OCI-LY1 (cell line): ENCODE measurements around the gene CELF4.

Experiments used
- H2AFZ ChIP-seq: fragments of 200-600 bp; sonication (generic), shearing (Covaris generic); 2 replicates; pipeline ENCODE4 v1.6.0; 2014; ENCODE audit warnings: antibody characterized with exemption, mild to moderate bottlenecking, low read length
- H3F3A ChIP-seq: fragments of 200-600 bp; sonication (generic), shearing (Covaris generic); 2 replicates; pipeline ENCODE4 v1.6.0; 2014; ENCODE audit warnings: mild to moderate bottlenecking, antibody characterized with exemption, low read length, moderate library complexity; ENCODE audit not compliant: insufficient read depth
- H3K27ac ChIP-seq: fragments of 200-600 bp; sonication (generic); 2 replicates; pipeline ENCODE4 v1.5.1; 2014; ENCODE audit warnings: low read length, mixed run types, mild to moderate bottlenecking, low read depth; ENCODE audit not compliant: poor library complexity, severe bottlenecking
- H3K27me3 ChIP-seq: fragments of 200-600 bp; sonication (generic); 2 replicates; pipeline ENCODE4 v1.6.0; 2014; ENCODE audit warnings: antibody characterized with exemption, mild to moderate bottlenecking, low read length, moderate library complexity; ENCODE audit not compliant: insufficient read depth
- H3K36me3 ChIP-seq: fragments of 200-600 bp; sonication (generic); 2 replicates; pipeline ENCODE4 v1.6.1; 2014; ENCODE audit warnings: mild to moderate bottlenecking, antibody characterized with exemption, low read length, moderate library complexity, mixed read lengths; ENCODE audit not compliant: insufficient read depth
- H3K4me1 ChIP-seq: fragments of 200-600 bp; sonication (generic); 2 replicates; pipeline ENCODE4 v1.5.1; 2014; ENCODE audit warnings: mild to moderate bottlenecking, low read length, moderate library complexity; ENCODE audit not compliant: insufficient read depth, severe bottlenecking
- H3K4me2 ChIP-seq: fragments of 200-600 bp; sonication (generic), shearing (Covaris generic); 2 replicates; pipeline ENCODE4 v1.6.1; 2014; ENCODE audit warnings: low read length
- H3K4me3 ChIP-seq: fragments of 200-600 bp; sonication (generic); 2 replicates; pipeline ENCODE4 v1.5.1; 2014; ENCODE audit warnings: low read length, low read depth, mild to moderate bottlenecking, mixed read lengths; ENCODE audit not compliant: poor library complexity, severe bottlenecking
- H3K79me2 ChIP-seq: fragments of 200-600 bp; shearing (Covaris generic); 2 replicates; pipeline ENCODE4 v1.6.1; 2016; ENCODE audit warnings: mixed run types, low read length, mixed read lengths; ENCODE audit not compliant: insufficient read depth
- H3K9ac ChIP-seq: fragments of 200-600 bp; sonication (generic), shearing (Covaris generic); 2 replicates; pipeline ENCODE4 v1.6.1; 2014; ENCODE audit warnings: mild to moderate bottlenecking, low read length, mixed read lengths
- H3K9me2 ChIP-seq: fragments of 200-600 bp; sonication (generic), shearing (Covaris generic); 2 replicates; pipeline ENCODE4 v1.6.1; 2014; ENCODE audit warnings: low read depth, mild to moderate bottlenecking, low read length, mixed read lengths
- H3K9me3 ChIP-seq: fragments of 200-600 bp; shearing (Covaris generic); 2 replicates; pipeline ENCODE4 v1.6.1; 2014; ENCODE audit warnings: low read length, mixed read lengths
- H4K20me1 ChIP-seq: fragments of 200-600 bp; sonication (generic), shearing (Covaris generic); 2 replicates; pipeline ENCODE4 v1.6.0; 2016; ENCODE audit warnings: mild to moderate bottlenecking, low read length; ENCODE audit not compliant: insufficient read depth
- CTCF ChIP-seq: fragments of 200-600 bp; sonication (generic), shearing (Covaris generic); IDR thresholded peaks from 2 replicates; pipeline ENCODE4 v1.5.1; 2017; ENCODE audit warnings: mild to moderate bottlenecking, antibody characterized with exemption, low read length, moderate library complexity, mixed read lengths
- EZH2 ChIP-seq: fragments of 200-600 bp; sonication (generic), shearing (Covaris generic); IDR thresholded peaks from 2 replicates; pipeline ENCODE4 v1.8.0; 2017; ENCODE audit warnings: borderline replicate concordance, mixed run types, mild to moderate bottlenecking, antibody characterized with exemption, low read length, moderate library complexity, mixed read lengths

Gene CELF4

DNA sequence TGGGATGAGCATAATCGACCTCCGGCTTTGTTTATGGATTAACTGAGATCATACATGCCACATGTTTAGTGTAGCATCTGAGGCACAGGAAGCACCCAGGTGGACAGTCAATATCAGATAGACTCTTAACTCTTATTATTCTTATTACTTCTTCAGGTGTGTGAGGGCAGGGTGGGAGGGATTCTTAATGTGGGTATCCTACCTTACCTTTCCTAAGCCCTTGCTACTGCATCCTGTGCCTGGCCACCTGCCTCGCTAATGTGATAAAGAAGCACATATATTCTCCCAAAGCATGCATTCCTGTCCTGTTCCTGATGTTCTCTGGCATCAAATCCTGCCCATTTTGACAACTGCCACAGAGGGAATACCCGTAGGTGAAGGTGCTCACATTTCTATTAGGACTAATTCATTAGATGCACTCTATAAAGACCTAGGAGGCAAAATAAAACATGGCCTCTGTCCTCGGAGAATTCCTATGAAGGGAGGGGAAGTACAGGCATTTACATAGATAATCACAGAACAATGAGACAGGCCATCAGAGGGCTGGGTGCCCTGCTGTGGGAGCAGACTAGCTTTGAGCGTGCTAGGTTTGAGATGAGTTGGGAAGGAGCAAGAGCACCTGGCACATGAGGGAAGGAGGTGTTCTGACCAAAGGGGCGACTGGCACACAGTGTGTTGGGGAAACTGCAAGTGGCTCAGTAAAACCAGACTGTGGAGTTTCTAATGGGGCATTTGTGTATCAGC, 19.5 kb upstream of the CELF4 start:
- Histone ChIP-seq H3K4me2 (no peak overlapping the region), H3K4me1 (no peaks in the 10 kb centered on the region), H3K79me2 (no peaks in the 10 kb centered on the region), H3K27ac (no peak overlapping the region), H3K4me3 (no peak overlapping the region), H3K9ac (no peak overlapping the region), H3F3A (no peaks in the 10 kb centered on the region), H3K9me2 (no peaks in the 10 kb centered on the region), H3K9me3 (no peaks in the 10 kb centered on the region), H3K27me3 (no peaks in the 10 kb centered on the region), H4K20me1 (no peaks in the 10 kb centered on the region), H2AFZ (no peak overlapping the region), H3K36me3 (no peaks in the 10 kb centered on the region)
- TF ChIP-seq CTCF, result no peak
- no peak for TF ChIP-seq EZH2

DNA sequence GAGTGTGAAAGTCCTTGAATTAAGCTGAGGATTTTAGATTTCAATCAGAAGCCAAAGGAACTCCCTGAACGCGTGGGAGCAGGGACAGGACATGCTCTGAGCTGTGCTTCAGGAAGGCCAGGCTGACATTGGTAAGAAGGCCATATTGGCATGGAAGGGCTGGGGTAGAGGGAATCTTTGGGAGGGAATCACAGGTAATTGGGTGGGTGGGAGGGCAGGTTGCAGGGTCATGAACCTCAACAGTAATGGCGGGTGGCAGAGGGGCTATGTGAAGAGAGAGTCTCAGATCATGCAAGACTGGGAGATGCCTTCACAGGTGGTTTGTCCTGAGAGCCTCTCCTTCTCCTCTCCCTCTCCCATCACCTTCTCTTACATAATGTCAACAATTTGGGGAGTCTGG, 18.6 kb upstream of the CELF4 start:
- H3K9me3 ChIP-seq, result no peaks in the 10 kb centered on the region
- no peaks in the 10 kb centered on the region for H4K20me1 ChIP-seq
- no peak overlapping the region for H3K4me3 ChIP-seq
- H3F3A ChIP-seq, result no peaks in the 10 kb centered on the region
- H3K79me2 ChIP-seq, result no peaks in the 10 kb centered on the region
- no peaks in the 10 kb centered on the region for H3K4me1 ChIP-seq
- H2AFZ ChIP-seq, result no peak overlapping the region
- no peak overlapping the region for H3K4me2 ChIP-seq
- H3K27ac ChIP-seq, result no peak overlapping the region
- no peak overlapping the region for H3K9ac ChIP-seq
- H3K9me2 ChIP-seq, result no peaks in the 10 kb centered on the region
- H3K27me3 ChIP-seq, result no peaks in the 10 kb centered on the region
- H3K36me3 ChIP-seq, result no peaks in the 10 kb centered on the region
- no peak for TF ChIP-seq CTCF
- TF ChIP-seq EZH2, result no peak

- no peaks in the 10 kb centered on the region for H3K36me3 ChIP-seq
- H3K4me2 ChIP-seq, result no peak overlapping the region
- no peaks in the 10 kb centered on the region for H3K9me3 ChIP-seq
- no peak overlapping the region for H2AFZ ChIP-seq
- H3K27ac ChIP-seq, result no peak overlapping the region
- H3K9me2 ChIP-seq, result no peaks in the 10 kb centered on the region
- no peaks in the 10 kb centered on the region for H3K79me2 ChIP-seq
- H3K4me3 ChIP-seq, result no peak overlapping the region
- TF ChIP-seq CTCF (no peak), EZH2 (no peak)
- no peak overlapping the region for H3K9ac ChIP-seq
- H3F3A ChIP-seq, result no peaks in the 10 kb centered on the region
- H4K20me1 ChIP-seq, result no peaks in the 10 kb centered on the region
- H3K4me1 ChIP-seq, result no peaks in the 10 kb centered on the region
- H3K27me3 ChIP-seq, result 0 out of 2 replicates have a peak, but pooled peaks cover 3% of the 10 kb centered on the region
These were observed 16.7 kb upstream of the CELF4 start for GRCh38 chr18:37582261-37582660.
